Activated naive CD4-positive, alpha-beta T cell treated with anti-CD3 and anti-CD28 coated beads for 36 hours (primary cell): ENCODE data around the gene BYSL. TPM values are rescaled to one million over a fixed set of nuclear protein-coding genes. Genes with fewer than 3 reads are reported as not detected.

Source experiments
- CTCF ChIA-PET: fragments of 350-600 bp; sonication (Branson Sonifier 250); formaldehyde crosslinking; loops from one replicate; lab custom pipeline; 2021; ENCODE audit warnings: antibody characterized with exemption; lab: Charles Lee
- DNase-seq: peaks from one replicate; pipeline ENCODE4 v3.0.0-alpha.2; 2020
- H3K27ac Mint-ChIP-seq: one replicate; pipeline ENCODE4 v1.8.0; 2021; ENCODE audit warnings: mild to moderate bottlenecking, mixed read lengths
- H3K27me3 Mint-ChIP-seq: one replicate; pipeline ENCODE4 v1.8.0; 2021; ENCODE audit warnings: low read depth, mixed read lengths
- H3K36me3 Mint-ChIP-seq: one replicate; pipeline ENCODE4 v1.8.0; 2021; ENCODE audit warnings: low read depth, mixed read lengths
- H3K4me1 Mint-ChIP-seq: one replicate; pipeline ENCODE4 v1.8.0; 2021; ENCODE audit warnings: low read depth, mixed read lengths
- H3K4me3 Mint-ChIP-seq: one replicate; pipeline ENCODE4 v1.8.0; 2021; ENCODE audit warnings: mild to moderate bottlenecking, moderate library complexity, mixed read lengths
- H3K9me3 Mint-ChIP-seq: one replicate; pipeline ENCODE4 v1.8.0; 2021; ENCODE audit warnings: mixed read lengths
- intact Hi-C: fragments of 100-400 bp; cut with micrococcal nuclease; formaldehyde crosslinking; loops from one replicate; pipeline ENCODE4 v1.15.1; 2023
- total RNA-seq, 2 experiments: library from RNA; stranded (reverse); gene quantifications; one replicate each; pipeline ENCODE4 v1.2.3, GENCODE V29; 2021

BYSL gene
- total RNA-seq, 2 experiments from 2014 or later: 49.8 TPM

DNA sequence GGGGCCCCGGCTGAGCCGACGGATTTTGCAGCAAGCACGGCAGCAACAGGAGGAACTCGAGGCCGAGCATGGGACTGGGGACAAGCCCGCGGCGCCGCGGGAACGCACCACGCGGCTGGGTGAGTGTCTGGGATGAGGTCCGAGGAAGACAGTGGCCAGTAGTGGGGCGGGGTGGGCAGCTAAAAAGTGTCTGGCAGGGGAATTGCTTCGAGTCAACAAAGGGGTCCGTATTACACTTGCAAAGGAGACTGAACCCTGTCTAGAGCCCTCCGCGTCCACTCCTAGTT, 356 bp downstream of the BYSL start:
- Mint-ChIP-seq H3K4me1 (peaks cover 54% of the 10 kb centered on the region), H3K36me3 (peaks cover 37% of the 10 kb centered on the region), H3K4me3 (peak overlapping the region; percentile 91), H3K27me3 (no peaks in the 10 kb centered on the region), H3K27ac (peak overlapping the region; percentile 97), H3K9me3 (no peaks in the 10 kb centered on the region)
- DNase-seq: no peak
- intact Hi-C loops: loop anchor here (1.0 to 2.0 kb wide), 11 partner anchors 15 to 296 kb away; partner anchors contain the start of genes MRPS10, TAF8, TOMM6 and USP49
- CTCF ChIA-PET: interaction anchor here (0.8 to 6.6 kb wide), 17 partner anchors 9 to 146 kb away, joined by 3 to 114 read pairs (median 4); partner anchors contain the start of genes CCND3, TAF8 and TOMM6

DNA sequence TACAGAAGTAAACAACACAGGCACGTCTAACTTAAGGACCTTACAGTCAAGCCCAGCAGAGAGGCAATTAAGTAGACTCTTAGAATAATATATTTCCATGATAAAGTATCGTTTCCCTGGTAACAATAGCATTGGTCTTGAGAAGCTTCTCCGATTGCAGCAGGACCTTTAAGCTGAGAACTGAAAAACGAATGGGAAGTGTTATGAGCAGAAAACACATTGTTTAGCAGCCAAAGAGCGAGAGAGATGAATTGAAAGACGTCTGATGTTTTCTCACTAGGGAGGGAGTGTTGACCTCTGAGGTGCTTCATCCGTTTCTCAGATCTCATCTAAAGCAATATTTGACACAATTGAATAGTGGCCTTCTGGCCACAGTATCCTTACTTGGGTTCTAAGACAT, 855 bp downstream of the BYSL start:
- DNase-seq: no peak
- intact Hi-C loops: no loop called here
- Mint-ChIP-seq H3K36me3 (peaks cover 37% of the 10 kb centered on the region), H3K27ac (peak overlapping the region; percentile 97), H3K27me3 (no peaks in the 10 kb centered on the region), H3K9me3 (no peaks in the 10 kb centered on the region), H3K4me1 (peaks cover 54% of the 10 kb centered on the region), H3K4me3 (peak overlapping the region; percentile 91)
- CTCF ChIA-PET: interaction anchor here (0.9 to 6.6 kb wide), 5 partner anchors 8 to 123 kb away, joined by 4 to 114 read pairs (median 13); partner anchors contain the start of gene TAF8

- Mint-ChIP-seq H3K27me3 (no peaks in the 10 kb centered on the region), H3K4me1 (peaks cover 44% of the 10 kb centered on the region), H3K9me3 (no peaks in the 10 kb centered on the region), H3K4me3 (no peak overlapping the region), H3K36me3 (peaks cover 51% of the 10 kb centered on the region), H3K27ac (peak overlapping the region; percentile 59)
- CTCF ChIA-PET: interaction anchor here (0.6 to 4.3 kb wide), 3 partner anchors 11 to 118 kb away, joined by 4 to 18 read pairs (median 16); no protein-coding TSS in a partner anchor
- DNase-seq: no peak
- intact Hi-C loops: no loop called here
Measured at GRCh38 chr6:41927253-41927652, 6.0 kb downstream of the BYSL start.

DNA sequence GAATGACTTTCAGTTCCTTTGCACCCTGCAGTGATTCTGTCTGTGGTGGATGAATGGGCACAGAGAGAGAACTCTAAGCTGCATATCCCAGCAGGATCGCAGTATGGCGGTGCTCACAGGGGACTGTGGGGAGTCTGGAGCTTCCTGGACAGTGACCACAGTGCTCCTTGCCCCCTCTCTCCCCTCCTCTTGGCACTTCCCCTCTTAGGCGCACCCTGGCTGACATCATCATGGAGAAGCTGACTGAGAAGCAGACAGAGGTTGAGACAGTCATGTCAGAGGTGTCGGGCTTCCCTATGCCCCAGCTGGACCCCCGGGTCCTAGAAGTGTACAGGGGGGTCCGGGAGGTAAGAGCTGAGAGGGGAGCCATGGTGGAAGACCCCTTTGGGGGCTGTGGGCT, 8.6 kb downstream of the BYSL start:
- Mint-ChIP-seq H3K36me3 (peaks cover 49% of the 10 kb centered on the region), H3K4me3 (no peak overlapping the region), H3K27ac (peak overlapping the region; percentile 61), H3K27me3 (no peaks in the 10 kb centered on the region), H3K9me3 (no peaks in the 10 kb centered on the region), H3K4me1 (peaks cover 30% of the 10 kb centered on the region)
- no peak for DNase-seq
- intact Hi-C loops: no loop called here
- CTCF ChIA-PET: interaction anchor here (1.5 to 4.3 kb wide), 4 partner anchors 8 to 144 kb away, joined by 3 to 18 read pairs (median 14); partner anchors contain the start of genes BYSL and MED20

DNA sequence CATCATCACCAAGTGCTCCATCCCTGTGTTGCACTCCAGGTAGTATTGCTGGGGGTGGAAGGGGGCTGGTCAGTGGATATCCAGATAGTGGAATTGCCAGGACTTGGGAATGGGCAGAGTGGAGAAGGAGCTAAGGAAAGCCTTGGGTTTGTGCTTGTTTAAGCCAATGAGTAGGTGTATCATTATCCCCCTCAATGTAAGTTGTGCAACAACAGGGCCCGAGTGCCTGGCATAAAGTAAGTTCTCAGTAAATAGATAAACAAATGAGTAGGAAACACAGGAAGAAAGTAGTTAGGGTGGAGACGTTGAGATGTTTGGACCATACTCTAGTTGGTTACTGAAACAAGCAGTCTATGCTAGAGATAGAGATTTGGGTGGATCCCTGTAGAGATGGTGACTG, 10.5 kb downstream of the BYSL start:
- Mint-ChIP-seq H3K4me3 (no peak overlapping the region), H3K4me1 (peaks cover 38% of the 10 kb centered on the region), H3K36me3 (peaks cover 60% of the 10 kb centered on the region), H3K27me3 (no peaks in the 10 kb centered on the region), H3K27ac (peak overlapping the region; percentile 9), H3K9me3 (no peaks in the 10 kb centered on the region)
- no peak for DNase-seq
- intact Hi-C loops: no loop called here
- CTCF ChIA-PET: interaction anchor here (9.2 to 13.6 kb wide), 2 partner anchors 9 to 113 kb away, joined by 105 to 296 read pairs; partner anchors contain the start of genes BYSL, MED20 and TAF8

- Mint-ChIP-seq H3K4me1 (peaks cover 41% of the 10 kb centered on the region), H3K36me3 (peaks cover 62% of the 10 kb centered on the region), H3K4me3 (no peak overlapping the region), H3K9me3 (no peaks in the 10 kb centered on the region), H3K27me3 (no peaks in the 10 kb centered on the region), H3K27ac (peak overlapping the region; percentile 88)
- CTCF ChIA-PET: interaction anchor here (1.2 to 13.6 kb wide), 3 partner anchors 9 to 112 kb away, joined by 8 to 296 read pairs (median 105); partner anchors contain the start of genes BYSL, MED20 and TAF8
- no peak for DNase-seq
- intact Hi-C loops: no loop called here
Measured at GRCh38 chr6:41932378-41932777, 11.1 kb downstream of the BYSL start.

DNA sequence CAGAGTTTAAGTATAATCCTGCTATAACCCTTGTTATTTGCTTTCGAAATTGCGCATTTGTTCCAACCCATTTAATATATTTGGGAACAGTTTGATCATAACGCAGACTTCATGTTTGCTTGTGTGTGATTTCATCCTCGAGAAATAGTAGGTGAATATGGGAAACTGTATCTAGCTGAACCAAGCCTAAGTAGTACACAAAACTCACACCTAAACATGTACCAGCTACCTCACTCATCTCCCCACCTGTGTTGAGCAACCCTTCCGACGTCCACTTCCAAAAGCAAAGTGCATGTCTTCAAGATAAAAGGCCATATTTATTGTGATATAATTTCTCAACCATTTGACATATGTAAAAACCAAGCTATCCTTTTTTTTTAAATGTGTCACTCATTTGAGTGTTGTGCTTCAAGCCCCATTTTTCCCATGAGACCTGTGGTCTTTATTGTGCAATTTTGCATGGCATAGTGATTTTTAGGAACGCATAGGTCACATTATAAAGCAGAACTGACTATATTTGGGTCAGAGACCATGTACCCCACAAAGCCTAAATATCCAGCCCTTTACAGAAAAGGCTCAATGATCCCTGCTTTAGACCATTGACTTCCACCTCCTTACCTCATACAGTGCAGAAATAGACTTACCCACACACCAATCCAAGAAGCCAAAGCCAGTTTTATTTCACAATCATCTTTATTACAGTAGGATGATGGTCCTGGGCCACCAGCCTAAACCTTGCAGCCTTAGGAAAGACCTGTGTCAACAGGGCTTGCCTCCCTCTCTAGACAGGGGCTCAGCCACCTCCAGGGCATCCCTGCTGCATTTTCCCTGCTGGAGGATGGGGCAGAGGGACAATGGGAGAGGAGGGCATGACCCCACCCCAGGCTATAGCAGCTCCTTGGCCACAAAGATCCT, 13.2 kb downstream of the BYSL start:
- no peak for DNase-seq
- peaks cover 71% of the 10 kb centered on the region for H3K36me3 Mint-ChIP-seq
- CTCF ChIA-PET: interaction anchor here (1.1 to 13.6 kb wide), 5 partner anchors 11 to 148 kb away, joined by 3 to 296 read pairs (median 3); partner anchors contain the start of genes BYSL, MED20, TAF8 and TOMM6
- H3K9me3 Mint-ChIP-seq: no peaks in the 10 kb centered on the region
- H3K4me3 Mint-ChIP-seq: no peak overlapping the region
- no peaks in the 10 kb centered on the region for H3K27me3 Mint-ChIP-seq
- intact Hi-C loops: loop anchor here (5.0 kb wide), 1 partner anchor 147 kb away; the partner anchor contains the start of gene TOMM6
- H3K27ac Mint-ChIP-seq: peak overlapping the region; percentile 99
- peaks cover 38% of the 10 kb centered on the region for H3K4me1 Mint-ChIP-seq

GRCh38 chr6:41935193-41935574, 13.9 kb downstream of the BYSL start:
- peak overlapping the region; percentile 99 for H3K27ac Mint-ChIP-seq
- intact Hi-C loops: loop anchor here (5.0 kb wide), 1 partner anchor 148 kb away; the partner anchor contains the start of gene TOMM6
- H3K36me3 Mint-ChIP-seq: peaks cover 75% of the 10 kb centered on the region
- DNase-seq: no peak
- H3K4me1 Mint-ChIP-seq: peaks cover 38% of the 10 kb centered on the region
- CTCF ChIA-PET: interaction anchor here (1.1 to 13.6 kb wide), 6 partner anchors 12 to 148 kb away, joined by 3 to 296 read pairs (median 4); partner anchors contain the start of genes BYSL, MED20, TAF8 and TOMM6
- H3K27me3 Mint-ChIP-seq: no peaks in the 10 kb centered on the region
- H3K9me3 Mint-ChIP-seq: no peaks in the 10 kb centered on the region
- H3K4me3 Mint-ChIP-seq: no peak overlapping the region

DNA sequence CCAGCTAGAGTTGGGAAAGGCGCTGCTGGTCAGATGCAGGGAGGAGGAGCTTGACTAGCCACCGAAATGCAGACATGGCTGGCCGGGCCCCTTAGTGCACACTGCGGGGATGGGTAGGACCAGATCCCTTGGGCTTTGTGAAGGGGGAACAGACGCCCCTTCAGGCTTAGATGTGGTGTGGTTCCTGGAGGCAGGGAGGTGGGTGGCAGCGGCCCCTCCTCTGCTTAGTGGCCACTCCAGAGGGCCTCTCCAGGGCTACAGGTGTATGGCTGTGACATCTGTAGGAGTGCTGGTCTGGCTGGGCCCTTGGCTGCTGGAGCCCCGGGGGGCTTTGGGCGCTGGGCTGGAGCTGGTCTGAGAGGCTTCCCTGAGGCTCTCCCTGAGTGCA, 14.4 kb downstream of the BYSL start:
- Mint-ChIP-seq H3K4me3 (peak overlapping the region; percentile 100), H3K9me3 (no peaks in the 10 kb centered on the region), H3K27ac (peak overlapping the region; percentile 99), H3K36me3 (peaks cover 80% of the 10 kb centered on the region), H3K27me3 (no peaks in the 10 kb centered on the region), H3K4me1 (peaks cover 38% of the 10 kb centered on the region)
- no peak for DNase-seq
- intact Hi-C loops: loop anchor here (1.0 to 5.0 kb wide), 7 partner anchors 14 to 148 kb away; partner anchors contain the start of genes BYSL, MED20, TOMM6 and USP49
- CTCF ChIA-PET: interaction anchor here (1.1 to 13.6 kb wide), 5 partner anchors 12 to 149 kb away, joined by 3 to 296 read pairs (median 4); partner anchors contain the start of genes BYSL, MED20, TAF8 and TOMM6

GRCh38 chr6:41936073-41936837, 15.0 kb downstream of the BYSL start:
- H3K27me3 Mint-ChIP-seq: no peaks in the 10 kb centered on the region
- DNase-seq: peak; percentile 80
- H3K4me3 Mint-ChIP-seq: peak overlapping the region; percentile 100
- peak overlapping the region; percentile 99 for H3K27ac Mint-ChIP-seq
- H3K4me1 Mint-ChIP-seq: peaks cover 38% of the 10 kb centered on the region
- H3K36me3 Mint-ChIP-seq: peaks cover 86% of the 10 kb centered on the region
- CTCF ChIA-PET: interaction anchor here (0.6 to 13.6 kb wide), 10 partner anchors 8 to 149 kb away, joined by 3 to 296 read pairs (median 3); partner anchors contain the start of genes BYSL, MED20, TAF8 and TOMM6
- intact Hi-C loops: loop anchor here (1.0 to 5.0 kb wide), 7 partner anchors 15 to 149 kb away; partner anchors contain the start of genes BYSL, MED20, TOMM6 and USP49
- no peaks in the 10 kb centered on the region for H3K9me3 Mint-ChIP-seq

- no peak for DNase-seq
- Mint-ChIP-seq H3K9me3 (no peaks in the 10 kb centered on the region), H3K4me3 (peak overlapping the region; percentile 100), H3K27ac (peak overlapping the region; percentile 99), H3K36me3 (peaks cover 80% of the 10 kb centered on the region), H3K27me3 (no peaks in the 10 kb centered on the region), H3K4me1 (peaks cover 40% of the 10 kb centered on the region)
- intact Hi-C loops: loop anchor here (2.0 to 5.0 kb wide), 4 partner anchors 39 to 150 kb away; partner anchors contain the start of genes TOMM6 and USP49
- CTCF ChIA-PET: interaction anchor here (0.6 to 13.6 kb wide), 7 partner anchors 9 to 107 kb away, joined by 3 to 296 read pairs (median 9); partner anchors contain the start of genes BYSL, MED20 and TAF8
Measured at GRCh38 chr6:41937472-41937860, 16.2 kb downstream of the BYSL start.
